CD4-positive, alpha-beta memory T cell (primary cell): Measurements from ENCODE around the gene PGAM4. TPM values are rescaled to one million over a fixed set of nuclear protein-coding genes. Genes with fewer than 3 reads are reported as not detected.

Experiments
- CTCF ChIA-PET: fragments of 350-600 bp; sonication (Branson Sonifier 250); formaldehyde crosslinking; loops from one replicate; lab custom pipeline; 2021; ENCODE audit warnings: inconsistent platforms; ENCODE audit not compliant: partially characterized antibody; lab: Charles Lee
- POLR2A ChIA-PET: fragments of 350-600 bp; sonication (Branson Sonifier 250); formaldehyde crosslinking; loops from one replicate; lab custom pipeline; 2021; ENCODE audit not compliant: partially characterized antibody; lab: Charles Lee
- DNase-seq, 5 donors: peaks; one replicate each; pipeline versions ENCODE4 v3.0.0 to v3.0.0-alpha.2; 2020 to 2022; ENCODE audit warnings: mixed read lengths in 1 of 5
- H3K27ac ChIP-seq: one replicate; pipeline ENCODE4 v1.7.0; 2013; ENCODE audit warnings: low read depth, low read length
- H3K27me3 ChIP-seq: 2 replicates; pipeline ENCODE4 v1.7.0; 2013; ENCODE audit warnings: mild to moderate bottlenecking, low read length, moderate library complexity; ENCODE audit not compliant: insufficient read depth
- H3K36me3 ChIP-seq: 2 replicates; pipeline ENCODE4 v1.7.0; 2013; ENCODE audit warnings: mild to moderate bottlenecking, low read length, moderate library complexity; ENCODE audit not compliant: insufficient read depth
- H3K4me1 ChIP-seq: 2 replicates; pipeline ENCODE4 v1.7.0; 2013; ENCODE audit warnings: mild to moderate bottlenecking, low read length, moderate library complexity; ENCODE audit not compliant: insufficient read depth
- H3K4me3 ChIP-seq, 2 donors: one replicate each; pipeline ENCODE4 v1.7.0; 2013; ENCODE audit warnings: low read length in 2 of 2, mild to moderate bottlenecking in 1 of 2
- H3K9me3 ChIP-seq, 2 donors: one replicate each; pipeline ENCODE4 v1.7.0; 2013; ENCODE audit warnings: low read length in 2 of 2, control low read depth in 1 of 2; ENCODE audit not compliant: control insufficient read depth in 1 of 2
- H3K27ac Mint-ChIP-seq, 7 donors: one replicate each; pipeline ENCODE4 v1.8.0; 2020 to 2021; ENCODE audit warnings: mixed read lengths in 7 of 7, mild to moderate bottlenecking in 6 of 7, inconsistent platforms in 3 of 7, moderate library complexity in 3 of 7
- H3K27me3 Mint-ChIP-seq, 2 donors: one replicate each; pipeline ENCODE4 v1.8.0; 2020 to 2021; ENCODE audit warnings: mixed read lengths in 2 of 2
- H3K36me3 Mint-ChIP-seq, 2 donors: one replicate each; pipeline ENCODE4 v1.8.0; 2020 to 2021; ENCODE audit warnings: mixed read lengths in 2 of 2, inconsistent platforms in 1 of 2, mild to moderate bottlenecking in 1 of 2
- H3K4me1 Mint-ChIP-seq, 4 donors: one replicate each; pipeline ENCODE4 v1.8.0; 2020 to 2021; ENCODE audit warnings: mixed read lengths in 4 of 4, mild to moderate bottlenecking in 1 of 4
- H3K4me3 Mint-ChIP-seq, 8 donors: one replicate each; pipeline ENCODE4 v1.8.0; 2020 to 2021; ENCODE audit warnings: mixed read lengths in 8 of 8, mild to moderate bottlenecking in 7 of 8, moderate library complexity in 6 of 8, inconsistent platforms in 3 of 8
- H3K9me3 Mint-ChIP-seq, 8 donors: one replicate each; pipeline ENCODE4 v1.8.0; 2020 to 2021; ENCODE audit warnings: mixed read lengths in 8 of 8, mild to moderate bottlenecking in 5 of 8, inconsistent platforms in 3 of 8, moderate library complexity in 1 of 8
- intact Hi-C: fragments of 100-400 bp; cut with micrococcal nuclease; formaldehyde crosslinking; loops from one replicate; pipeline ENCODE4 v1.15.1; 2023
- polyA plus RNA-seq, 2 donors: library from polyadenylated mRNA; unstranded; fragments of 300-500 nt; fragmentation: Illumina TruSeq; gene quantifications; one replicate each; pipeline ENCODE4 v1.2.3, GENCODE V29; 2021
- total RNA-seq, 2 experiments: library from RNA; stranded (reverse); gene quantifications; one replicate each; pipeline ENCODE4 v1.2.3, GENCODE V29; 2021

The PGAM4 gene
- total and polyA plus RNA-seq, 4 experiments from 2014 or later: 0.45 TPM; not detected in 3

- CTCF ChIA-PET: interaction anchor here (1.0 to 1.2 kb wide), 2 partner anchors 44 to 63 kb away, joined by 3 read pairs; no protein-coding TSS in a partner anchor
- H3K9me3 ChIP-seq: no peaks in the 10 kb centered on the region
- Mint-ChIP-seq H3K9me3 (peaks cover 0 to 1% (median 0%) of the 10 kb centered on the region in 8 donors), H3K4me3 (peak overlapping the region; percentile 63 to 88 (median 80)), H3K36me3 (peaks cover 4 to 6% of the 10 kb centered on the region in 2 donors), H3K27ac (peak overlapping the region; percentile 51 to 93 (median 82)), H3K27me3 (no peaks in the 10 kb centered on the region), H3K4me1 (peaks cover 23 to 43% (median 30%) of the 10 kb centered on the region in 4 donors)
- peak in 4 of 5 donors; percentile 17 to 33 (median 24) for DNase-seq
- intact Hi-C loops: loop anchor here (2.0 kb wide), 1 partner anchor 51 kb away; the partner anchor contains the start of gene ATP7A
- H3K27me3 ChIP-seq: no peaks in the 10 kb centered on the region
- H3K4me3 ChIP-seq: no peak overlapping the region
- peak overlapping the region; percentile 9 for H3K27ac ChIP-seq
- peaks cover 21% of the 10 kb centered on the region for H3K4me1 ChIP-seq
- H3K36me3 ChIP-seq: no peaks in the 10 kb centered on the region
- POLR2A ChIA-PET: interaction anchor here (0.8 to 1.4 kb wide), 3 partner anchors 52 to 67 kb away, joined by 3 to 5 read pairs (median 4); partner anchors contain the start of genes ATP7A and MAGT1
Measured at GRCh38 chrX:77962068-77962902, 7.2 kb downstream of the PGAM4 start.

GRCh38 chrX:77961063-77961462 is 8.4 kb downstream of the PGAM4 start:
- H3K4me3 ChIP-seq: no peak overlapping the region

GRCh38 chrX:77960567-77960966 is 8.9 kb downstream of the PGAM4 start:
- Mint-ChIP-seq H3K4me1 (peaks cover 22 to 43% (median 28%) of the 10 kb centered on the region in 4 donors), H3K27ac (peak overlapping the region in 4 of 7 donors; percentile 6 to 30 (median 8)), H3K36me3 (peaks cover 4% of the 10 kb centered on the region in 2 donors), H3K4me3 (peak overlapping the region in 4 of 8 donors; percentile 22 to 57 (median 44)), H3K9me3 (peaks cover 0 to 2% (median 0%) of the 10 kb centered on the region in 8 donors), H3K27me3 (no peaks in the 10 kb centered on the region)
- Histone ChIP-seq H3K27ac (no peak overlapping the region), H3K27me3 (no peaks in the 10 kb centered on the region), H3K4me1 (peaks cover 21% of the 10 kb centered on the region), H3K36me3 (no peaks in the 10 kb centered on the region), H3K9me3 (no peaks in the 10 kb centered on the region), H3K4me3 (no peak overlapping the region)
- POLR2A ChIA-PET: no interaction called here
- intact Hi-C loops: no loop called here
- DNase-seq: no peak
- CTCF ChIA-PET: no interaction called here

More at GRCh38 chrX:77961063-77961462, 8.4 kb downstream of the PGAM4 start:
- peak overlapping the region in 6 of 7 donors; percentile 6 to 30 (median 11) for H3K27ac Mint-ChIP-seq
- CTCF ChIA-PET: no interaction called here
- intact Hi-C loops: no loop called here
- peaks cover 0 to 1% (median 0%) of the 10 kb centered on the region in 8 donors for H3K9me3 Mint-ChIP-seq
- Histone ChIP-seq H3K27me3 (no peaks in the 10 kb centered on the region), H3K9me3 (no peaks in the 10 kb centered on the region), H3K36me3 (no peaks in the 10 kb centered on the region), H3K27ac (no peak overlapping the region), H3K4me1 (peaks cover 21% of the 10 kb centered on the region)
- no peak for DNase-seq
- peak overlapping the region in 6 of 8 donors; percentile 3 to 57 (median 28) for H3K4me3 Mint-ChIP-seq
- H3K4me1 Mint-ChIP-seq: peaks cover 21 to 40% (median 26%) of the 10 kb centered on the region in 4 donors
- POLR2A ChIA-PET: no interaction called here
- no peaks in the 10 kb centered on the region for H3K27me3 Mint-ChIP-seq
- peaks cover 4 to 8% of the 10 kb centered on the region in 2 donors for H3K36me3 Mint-ChIP-seq

- no peaks in the 10 kb centered on the region for H3K9me3 ChIP-seq
- ChIA-PET CTCF (no interaction called here), POLR2A (no interaction called here)
- Mint-ChIP-seq H3K27me3 (no peaks in the 10 kb centered on the region), H3K4me1 (peaks cover 10 to 25% (median 16%) of the 10 kb centered on the region in 4 donors), H3K27ac (no peak overlapping the region), H3K9me3 (peaks cover 0 to 2% (median 0%) of the 10 kb centered on the region in 8 donors), H3K4me3 (no peak overlapping the region), H3K36me3 (peaks cover 4% of the 10 kb centered on the region in 2 donors)
- no peak overlapping the region for H3K27ac ChIP-seq
- intact Hi-C loops: no loop called here
- no peaks in the 10 kb centered on the region for H3K27me3 ChIP-seq
- peaks cover 3% of the 10 kb centered on the region for H3K4me1 ChIP-seq
- no peaks in the 10 kb centered on the region for H3K36me3 ChIP-seq
- no peak for DNase-seq
- no peak overlapping the region for H3K4me3 ChIP-seq
Measured at GRCh38 chrX:77953708-77954107, 15.7 kb downstream of the PGAM4 start.

- POLR2A ChIA-PET: no interaction called here
- H3K27ac Mint-ChIP-seq: no peak overlapping the region
- Histone ChIP-seq H3K4me1 (peaks cover 3% of the 10 kb centered on the region), H3K4me3 (no peak overlapping the region), H3K27me3 (no peaks in the 10 kb centered on the region), H3K36me3 (no peaks in the 10 kb centered on the region), H3K27ac (no peak overlapping the region), H3K9me3 (no peaks in the 10 kb centered on the region)
- intact Hi-C loops: no loop called here
- peaks cover 10 to 24% (median 14%) of the 10 kb centered on the region in 4 donors for H3K4me1 Mint-ChIP-seq
- H3K36me3 Mint-ChIP-seq: peaks cover 4% of the 10 kb centered on the region in 2 donors
- no peaks in the 10 kb centered on the region for H3K27me3 Mint-ChIP-seq
- peaks cover 0 to 2% (median 0%) of the 10 kb centered on the region in 8 donors for H3K9me3 Mint-ChIP-seq
- CTCF ChIA-PET: no interaction called here
- DNase-seq: no peak
- H3K4me3 Mint-ChIP-seq: no peak overlapping the region
Measured at GRCh38 chrX:77953302-77953701, 16.1 kb downstream of the PGAM4 start.

GRCh38 chrX:77952173-77952572 is 17.3 kb downstream of the PGAM4 start:
- peaks cover 0 to 2% (median 0%) of the 10 kb centered on the region in 8 donors for H3K9me3 Mint-ChIP-seq
- H3K4me3 Mint-ChIP-seq: no peak overlapping the region
- H3K36me3 Mint-ChIP-seq: peaks cover 0 to 4% of the 10 kb centered on the region in 2 donors
- H3K4me1 Mint-ChIP-seq: peaks cover 4 to 15% (median 6%) of the 10 kb centered on the region in 4 donors
- H3K27me3 ChIP-seq: no peaks in the 10 kb centered on the region
- peaks cover 3% of the 10 kb centered on the region for H3K4me1 ChIP-seq
- H3K9me3 ChIP-seq: no peaks in the 10 kb centered on the region
- no peak overlapping the region for H3K4me3 ChIP-seq
- H3K27me3 Mint-ChIP-seq: no peaks in the 10 kb centered on the region
- ChIA-PET POLR2A (no interaction called here), CTCF (no interaction called here)
- DNase-seq: no peak
- intact Hi-C loops: no loop called here
- H3K36me3 ChIP-seq: no peaks in the 10 kb centered on the region
- H3K27ac Mint-ChIP-seq: no peak overlapping the region
- H3K27ac ChIP-seq: no peak overlapping the region

- Histone ChIP-seq H3K4me3 (no peak overlapping the region), H3K27ac (no peak overlapping the region), H3K27me3 (no peaks in the 10 kb centered on the region), H3K4me1 (no peaks in the 10 kb centered on the region), H3K36me3 (no peaks in the 10 kb centered on the region), H3K9me3 (no peaks in the 10 kb centered on the region)
- no peaks in the 10 kb centered on the region for H3K27me3 Mint-ChIP-seq
- no peaks in the 10 kb centered on the region for H3K36me3 Mint-ChIP-seq
- POLR2A ChIA-PET: no interaction called here
- no peak for DNase-seq
- no peaks in the 10 kb centered on the region for H3K9me3 Mint-ChIP-seq
- H3K27ac Mint-ChIP-seq: no peak overlapping the region
- peaks cover 0 to 8% (median 4%) of the 10 kb centered on the region in 4 donors for H3K4me1 Mint-ChIP-seq
- no peak overlapping the region for H3K4me3 Mint-ChIP-seq
- CTCF ChIA-PET: no interaction called here
- intact Hi-C loops: no loop called here
Measured at GRCh38 chrX:77949840-77950239, 19.6 kb downstream of the PGAM4 start.
